ENCODE results near the gene RGS12.

DNA sequence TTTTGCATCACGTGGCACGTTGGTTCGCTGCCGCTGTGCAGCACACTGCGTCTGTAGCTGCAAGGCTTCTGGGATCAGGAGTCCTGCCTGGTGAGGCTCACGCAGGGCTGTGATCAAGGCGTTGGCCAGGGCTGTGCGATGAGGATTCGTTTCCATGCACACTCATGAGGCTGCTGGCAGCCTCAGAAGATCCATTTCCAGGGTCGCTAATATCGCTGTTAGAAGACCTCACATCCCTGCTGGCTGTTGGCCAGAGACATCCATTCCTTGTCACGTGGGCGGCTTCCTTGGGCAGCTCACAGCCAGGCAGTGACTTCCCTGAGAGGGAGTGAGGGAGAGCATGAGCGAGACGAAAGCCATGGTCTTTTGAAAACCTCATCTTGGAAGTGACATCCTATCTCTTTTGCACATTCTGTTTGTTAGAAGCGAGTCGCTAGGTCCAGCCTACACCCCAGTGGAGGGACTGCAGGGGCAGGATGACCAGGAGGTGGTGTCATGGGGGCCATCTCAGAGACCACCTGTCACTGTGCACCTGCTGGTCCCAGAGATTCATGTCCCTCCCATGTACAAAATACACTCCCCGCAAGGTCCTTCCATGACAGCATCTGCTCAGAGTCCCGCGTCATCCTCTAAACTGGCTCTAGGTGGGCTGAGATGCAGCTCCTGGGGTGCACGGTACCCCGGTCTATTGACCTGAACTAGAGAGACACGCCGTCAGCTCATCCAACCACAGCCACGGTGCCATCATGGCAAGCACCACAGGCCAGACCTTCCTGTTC is 12.2 kb downstream of the RGS12 start:
- TF ChIP-seq KDM5A (IDR thresholded peaks at IDR 0.05) (no peak), MAZ (IDR thresholded peaks at IDR 0.05; ENCODE audit: borderline replicate concordance, low read depth, low read length) (no peak), MYC (IDR thresholded peaks at IDR 0.05; ENCODE audit: borderline replicate concordance, low read length) (no peak), CHD2 (IDR thresholded peaks at IDR 0.05; ENCODE audit: low read length, partially characterized antibody) (no peak), RAD21 (conservative IDR thresholded peaks at IDR 0.05 in 1 of 2, IDR thresholded peaks at IDR 0.05 in 1 of 2) (no peak), EP300 (IDR thresholded peaks at IDR 0.05) (no peak), JUNB (IDR thresholded peaks at IDR 0.05) (no peak), NR3C1 (IDR thresholded peaks at IDR 0.05) (no peak), HOXA7 (CRISPR knock-in tag; IDR thresholded peaks at IDR 0.05) (no peak)
- TF ChIP-seq, protein P1, sequence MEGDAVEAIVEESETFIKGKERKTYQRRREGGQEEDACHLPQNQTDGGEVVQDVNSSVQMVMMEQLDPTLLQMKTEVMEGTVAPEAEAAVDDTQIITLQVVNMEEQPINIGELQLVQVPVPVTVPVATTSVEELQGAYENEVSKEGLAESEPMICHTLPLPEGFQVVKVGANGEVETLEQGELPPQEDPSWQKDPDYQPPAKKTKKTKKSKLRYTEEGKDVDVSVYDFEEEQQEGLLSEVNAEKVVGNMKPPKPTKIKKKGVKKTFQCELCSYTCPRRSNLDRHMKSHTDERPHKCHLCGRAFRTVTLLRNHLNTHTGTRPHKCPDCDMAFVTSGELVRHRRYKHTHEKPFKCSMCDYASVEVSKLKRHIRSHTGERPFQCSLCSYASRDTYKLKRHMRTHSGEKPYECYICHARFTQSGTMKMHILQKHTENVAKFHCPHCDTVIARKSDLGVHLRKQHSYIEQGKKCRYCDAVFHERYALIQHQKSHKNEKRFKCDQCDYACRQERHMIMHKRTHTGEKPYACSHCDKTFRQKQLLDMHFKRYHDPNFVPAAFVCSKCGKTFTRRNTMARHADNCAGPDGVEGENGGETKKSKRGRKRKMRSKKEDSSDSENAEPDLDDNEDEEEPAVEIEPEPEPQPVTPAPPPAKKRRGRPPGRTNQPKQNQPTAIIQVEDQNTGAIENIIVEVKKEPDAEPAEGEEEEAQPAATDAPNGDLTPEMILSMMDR (IDR thresholded peaks at IDR 0.05), result no peak

Measured in A549 (cell line).